ENCODE measurements around the gene TAF8.

GRCh38 chr6:42020967-42021366 is 29.4 kb upstream of the TAF8 start:
- TF ChIP-seq ZFP3 (CRISPR knock-in tag; IDR thresholded peaks at IDR 0.05) = no peak
- TF ChIP-seq ZC3H10 (CRISPR knock-in tag; IDR thresholded peaks at IDR 0.05) = no peak
